Endothelial cell of umbilical vein (primary cell): ENCODE results near the gene PTTG2. TPM values are rescaled to one million over a fixed set of nuclear protein-coding genes. Genes with fewer than 3 reads are reported as not detected.

ENCODE experiments used
- BruUV-seq: library from RNA; stranded (reverse); fragments of 400-500 nt; replicated peaks from 2 replicates; lab custom pipeline; 2021; lab: Mats Ljungman, UMichigan
- CTCF ChIA-PET: fragments of 300-600, 350-600 bp; sonication (Branson Sonifier 250); formaldehyde crosslinking; loops from one replicate; lab custom pipeline; 2021; ENCODE audit warnings: antibody characterized with exemption, inconsistent platforms; lab: Charles Lee
- POLR2A ChIA-PET: fragments of 300-600, 350-600 bp; sonication (Branson Sonifier 250); formaldehyde crosslinking; loops from one replicate; lab custom pipeline; 2021; ENCODE audit warnings: antibody characterized with exemption, inconsistent platforms; lab: Charles Lee
- DNase-seq: peaks from one replicate; pipeline ENCODE4 v3.0.0-alpha.2; 2011; ENCODE audit warnings: low read depth, low spot score
- FAIRE-seq: peaks from 2 replicates; lab custom pipeline; 2011; peaks lifted over from hg19 to GRCh38; lab: Jason Lieb, UNC
- H2AFZ ChIP-seq: 2 replicates; pipeline ENCODE4 v1.6.0; 2012; ENCODE audit warnings: low read depth, low read length, control low read depth, inconsistent platforms
- H3K27ac ChIP-seq: 2 replicates; pipeline ENCODE4 v1.5.1; 2011; ENCODE audit warnings: low read depth, mild to moderate bottlenecking, control low read depth, low read length, moderate library complexity; ENCODE audit not compliant: insufficient read depth
- H3K27me3 ChIP-seq, 2 experiments: 2 replicates each; pipeline versions ENCODE4 v1.6.0 to v1.6.1; 2011; ENCODE audit warnings: low read length in 2 of 2, mixed read lengths in 1 of 2; ENCODE audit not compliant: control insufficient read depth in 2 of 2, insufficient read depth in 2 of 2
- H3K36me3 ChIP-seq, 2 experiments: 2 replicates in 1 of 2; 3 replicates in 1 of 2; pipeline ENCODE4 v1.5.1; 2011; ENCODE audit warnings: low read length in 2 of 2, mild to moderate bottlenecking in 1 of 2, moderate library complexity in 1 of 2; ENCODE audit not compliant: control insufficient read depth in 2 of 2, insufficient read depth in 2 of 2; ENCODE audit errors: extremely low read depth in 1 of 2
- H3K4me1 ChIP-seq: 3 replicates; pipeline ENCODE4 v1.5.1; 2011; ENCODE audit warnings: mild to moderate bottlenecking, low read length; ENCODE audit not compliant: control insufficient read depth, insufficient read depth; ENCODE audit errors: extremely low read depth
- H3K4me2 ChIP-seq: 2 replicates; pipeline ENCODE4 v1.6.1; 2011; ENCODE audit warnings: low read length, control low read depth, mixed read lengths; ENCODE audit not compliant: insufficient read depth
- H3K4me3 ChIP-seq, 3 experiments: fragments of 200-600 bp in 1 of 3; sonication (generic), shearing (Covaris generic) in 1 of 3; replicated peaks in 1 of 3; 2 replicates each; pipeline ENCODE4 v1.5.1; 2011 to 2016; ENCODE audit warnings: control low read depth in 3 of 3, low read length in 3 of 3, mild to moderate bottlenecking in 2 of 3, inconsistent platforms in 1 of 3, low read depth in 1 of 3, moderate library complexity in 1 of 3; ENCODE audit not compliant: insufficient read depth in 1 of 3
- H3K79me2 ChIP-seq: 2 replicates; pipeline ENCODE4 v1.6.0; 2012; ENCODE audit warnings: low read length, inconsistent platforms; ENCODE audit not compliant: control insufficient read depth, insufficient read depth
- H3K9ac ChIP-seq: replicated peaks from 2 replicates; pipeline ENCODE3; 2011; ENCODE audit warnings: low read length, control low read depth; ENCODE audit not compliant: insufficient read depth; ENCODE audit errors: extremely low read depth
- H3K9me1 ChIP-seq: replicated peaks from 3 replicates; pipeline ENCODE4 v1.6.0; 2011; ENCODE audit warnings: mild to moderate bottlenecking, low read length; ENCODE audit not compliant: control insufficient read depth, insufficient read depth; ENCODE audit errors: extremely low read depth
- H3K9me3 ChIP-seq: replicated peaks from 2 replicates; pipeline ENCODE4 v1.5.1; 2012; ENCODE audit warnings: low read length, inconsistent platforms; ENCODE audit not compliant: control insufficient read depth, insufficient read depth
- H4K20me1 ChIP-seq: replicated peaks from 2 replicates; pipeline ENCODE3; 2011; ENCODE audit warnings: mild to moderate bottlenecking, low read length; ENCODE audit not compliant: control insufficient read depth, insufficient read depth; ENCODE audit errors: extremely low read depth
- CTCF ChIP-seq, 2 donors: IDR thresholded peaks; 1 replicate in 1 of 2; 2 replicates in 1 of 2; pipeline ENCODE4 v1.5.1; 2011; ENCODE audit warnings: low read length in 2 of 2, mild to moderate bottlenecking in 2 of 2, moderate library complexity in 2 of 2, control low read depth in 1 of 2, inconsistent platforms in 1 of 2, low read depth in 1 of 2; ENCODE audit not compliant: insufficient read depth in 1 of 2; ENCODE audit errors: extremely low read depth in 1 of 2
- EZH2 ChIP-seq: IDR thresholded peaks from 2 replicates; pipeline ENCODE4 v1.6.1; 2012; ENCODE audit warnings: borderline replicate concordance, low read depth, mild to moderate bottlenecking, moderate library complexity, low read length, inconsistent platforms; ENCODE audit not compliant: severe bottlenecking
- FOS ChIP-seq: IDR thresholded peaks from 2 replicates; pipeline ENCODE4 v1.6.1; 2011; ENCODE audit warnings: mild to moderate bottlenecking, low read length, moderate library complexity, borderline replicate concordance; ENCODE audit not compliant: insufficient read depth
- GATA2 ChIP-seq: IDR thresholded peaks from 2 replicates; pipeline ENCODE4 v1.7.0; 2011; ENCODE audit warnings: low read depth, mild to moderate bottlenecking, moderate library complexity, mixed read lengths, low read length; ENCODE audit not compliant: insufficient read length, insufficient read depth
- JUN ChIP-seq: IDR thresholded peaks from 2 replicates; pipeline ENCODE4 v1.6.1; 2011; ENCODE audit warnings: borderline replicate concordance, low read depth; ENCODE audit not compliant: insufficient read length, insufficient read depth
- MYC ChIP-seq: IDR thresholded peaks from one replicate; pipeline ENCODE4 v1.6.1; 2011; ENCODE audit warnings: mild to moderate bottlenecking, low read depth, low read length
- POLR2A ChIP-seq: IDR thresholded peaks from 2 replicates; pipeline ENCODE4 v1.6.1; 2012; ENCODE audit warnings: low read depth, mild to moderate bottlenecking, control low read depth, low read length
- POLR2AphosphoS5 ChIP-seq: IDR thresholded peaks from 2 replicates; pipeline ENCODE4 v1.6.1; 2012; ENCODE audit warnings: low read depth, mild to moderate bottlenecking, control low read depth, low read length, moderate library complexity; ENCODE audit not compliant: insufficient read depth
- dilution Hi-C: fragments of 300-500 bp; cut with MboI; formaldehyde crosslinking; loops from one replicate; pipeline ENCODE4 v1.15.0; 2019; ENCODE audit warnings: low sequenced_read_pairs; ENCODE audit not compliant: extremely low pct_ligation_motif_present
- intact Hi-C: fragments of 100-400 bp; cut with micrococcal nuclease; formaldehyde crosslinking; loops from one replicate; pipeline ENCODE4 v1.10.0; 2022
- polyA plus RNA-seq, 4 experiments: library from polyadenylated mRNA; depleted of rRNA in 3 of 4; stranded (reverse) in 3 of 4; unstranded in 1 of 4; fragments of >200 nt; gene quantifications; 2 replicates each; pipeline versions ENCODE4 v1.2.1 to v1.2.3, GENCODE V29; 2011 to 2012; ENCODE audit warnings: missing spikeins in 1 of 4
- total RNA-seq: library from RNA; stranded (reverse); gene quantifications from 2 replicates; pipeline ENCODE4 v1.2.3, GENCODE V29; 2021
- TF ChIP-seq, protein P1 (sequence below): IDR thresholded peaks from 2 replicates; pipeline ENCODE4 v1.6.1; 2011; ENCODE audit not compliant: insufficient read depth, insufficient read length

The PTTG2 gene
- total and polyA plus RNA-seq, 2 donors (not counting 3 experiments of a cell fraction or from before 2014, with no cell fraction given), result not detected

- dilution Hi-C loops, result no loop called here
- FAIRE-seq, result no peak
- H3K9ac ChIP-seq, result no peak overlapping the region
- no peaks in the 10 kb centered on the region for H3K36me3 ChIP-seq
- TF ChIP-seq JUN (no peak), POLR2AphosphoS5 (no peak), EZH2 (no peak), GATA2 (no peak), FOS (no peak), CTCF (IDR thresholded peaks at IDR 0.05; ENCODE audit: extremely low read depth in 1 of 2, insufficient read depth in 1 of 2, low read depth in 1 of 2, low read length in 2 of 2) (no peak), POLR2A (no peak), MYC (no peak)
- TF ChIP-seq, protein P1, sequence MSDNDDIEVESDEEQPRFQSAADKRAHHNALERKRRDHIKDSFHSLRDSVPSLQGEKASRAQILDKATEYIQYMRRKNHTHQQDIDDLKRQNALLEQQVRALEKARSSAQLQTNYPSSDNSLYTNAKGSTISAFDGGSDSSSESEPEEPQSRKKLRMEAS, result no peak
- no peak overlapping the region for H3K27ac ChIP-seq
- H3K9me1 ChIP-seq, result no peaks in the 10 kb centered on the region
- H3K4me2 ChIP-seq, result no peak overlapping the region
- ChIA-PET CTCF (no interaction called here), POLR2A (no interaction called here)
- BruUV-seq, result no TSS peak
- DNase-seq, result no peak
- no peak overlapping the region for H3K4me3 ChIP-seq
- no peaks in the 10 kb centered on the region for H3K9me3 ChIP-seq
- no peaks in the 10 kb centered on the region for H3K79me2 ChIP-seq
- H3K4me1 ChIP-seq, result no peaks in the 10 kb centered on the region
- no peak overlapping the region for H2AFZ ChIP-seq
- H3K27me3 ChIP-seq, result peaks cover 2 to 3% of the 10 kb centered on the region in 2 experiments
- no peaks in the 10 kb centered on the region for H4K20me1 ChIP-seq
- intact Hi-C loops, result no loop called here
These were observed 35.3 kb upstream of the PTTG2 start for GRCh38 chr4:37924946-37925345.
